ENCODE measurements around the gene PRM3. TPM values are rescaled to one million over a fixed set of nuclear protein-coding genes. Genes with fewer than 3 reads are reported as not detected.

Gene PRM3, protein sequence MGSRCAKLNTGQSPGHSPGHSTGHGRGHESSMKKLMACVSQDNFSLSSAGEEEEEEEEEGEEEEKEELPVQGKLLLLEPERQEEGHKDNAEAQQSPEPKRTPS
- total RNA-seq = not detected in 2 replicates

DNA sequence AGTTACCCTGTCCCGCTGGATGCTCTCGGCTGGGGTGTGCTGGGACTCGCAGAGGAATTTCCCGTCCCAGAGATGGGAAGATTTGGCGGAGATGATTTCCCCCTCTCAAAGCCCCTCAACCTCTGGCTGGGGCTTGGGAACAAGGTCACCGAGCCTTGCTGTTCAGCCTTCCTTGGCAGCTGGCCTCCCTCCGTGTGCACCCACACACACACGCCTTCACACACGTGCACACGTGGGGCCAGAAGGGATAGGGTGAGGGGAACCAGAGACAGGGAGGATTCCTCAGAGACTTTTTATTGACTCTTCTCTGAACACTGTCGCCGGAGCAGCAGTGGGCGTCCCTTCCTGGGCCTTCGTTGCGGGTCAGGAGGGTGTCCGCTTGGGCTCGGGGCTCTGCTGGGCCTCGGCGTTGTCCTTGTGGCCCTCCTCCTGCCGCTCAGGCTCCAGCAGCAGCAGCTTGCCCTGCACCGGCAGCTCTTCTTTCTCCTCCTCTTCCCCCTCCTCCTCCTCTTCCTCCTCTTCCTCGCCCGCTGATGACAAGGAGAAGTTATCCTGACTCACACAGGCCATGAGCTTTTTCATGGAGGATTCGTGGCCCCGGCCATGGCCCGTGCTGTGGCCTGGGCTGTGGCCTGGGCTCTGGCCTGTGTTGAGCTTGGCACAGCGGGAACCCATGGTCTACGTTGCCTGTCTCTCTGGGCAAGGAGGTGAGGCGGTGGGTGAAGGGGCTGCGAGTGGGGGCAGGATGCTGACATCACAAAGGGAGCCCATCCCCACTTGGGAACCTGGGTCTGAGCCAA lies at the start of gene PRM3:
Gene PRM3 (minus strand): TSS at position 709 of the 800 bp plus-strand sequence. CDS start 34 bp downstream, at position 675.

DNA sequence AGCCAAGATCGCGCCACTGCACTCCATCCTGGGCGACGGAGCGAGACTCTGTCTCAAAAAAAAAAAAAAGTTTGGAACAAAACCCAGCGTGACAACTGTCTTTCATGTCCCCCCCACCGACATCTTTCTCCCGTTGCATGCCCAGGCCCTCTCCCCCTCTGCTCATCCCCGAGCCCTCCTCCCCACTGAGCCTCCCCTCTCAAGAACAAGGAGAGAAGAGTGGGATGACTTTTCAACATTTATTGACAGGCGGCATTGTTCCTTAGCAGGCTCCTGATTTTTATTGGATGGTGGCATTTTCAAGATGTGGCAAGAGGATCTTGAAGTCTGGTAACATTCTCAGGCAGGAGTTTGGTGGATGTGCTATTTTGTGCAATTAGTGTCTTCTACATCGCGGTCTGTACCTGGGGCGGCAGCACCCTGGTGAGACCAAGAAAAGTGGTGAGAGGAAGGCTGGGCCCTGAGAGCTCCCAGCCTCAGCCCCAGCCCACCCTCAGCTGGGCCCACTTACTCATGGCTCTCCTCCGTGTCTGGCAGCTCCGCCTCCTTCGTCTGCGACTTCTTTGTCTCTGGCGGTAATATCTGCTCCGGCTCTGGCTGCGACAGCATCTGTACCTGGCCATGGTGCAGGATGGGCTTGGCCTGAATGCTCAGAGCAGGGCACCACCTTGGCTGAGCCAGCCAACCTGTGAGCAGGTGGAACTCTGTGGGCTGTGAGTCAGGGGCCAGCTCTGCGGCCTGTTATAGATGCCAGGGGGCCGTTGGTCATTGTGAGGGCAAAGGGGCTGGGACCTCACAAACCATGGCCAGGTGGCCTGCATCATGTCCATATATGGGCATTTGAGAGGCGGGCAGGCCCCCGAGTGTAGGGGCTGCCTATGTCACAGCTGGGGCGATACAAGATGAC lies 7.4 kb upstream of the PRM3 start, which contains the start of gene PRM1:
Gene PRM1 (minus strand): TSS at position 715 of the 907 bp plus-strand sequence. CDS start 92 bp downstream, at position 623.

DNA sequence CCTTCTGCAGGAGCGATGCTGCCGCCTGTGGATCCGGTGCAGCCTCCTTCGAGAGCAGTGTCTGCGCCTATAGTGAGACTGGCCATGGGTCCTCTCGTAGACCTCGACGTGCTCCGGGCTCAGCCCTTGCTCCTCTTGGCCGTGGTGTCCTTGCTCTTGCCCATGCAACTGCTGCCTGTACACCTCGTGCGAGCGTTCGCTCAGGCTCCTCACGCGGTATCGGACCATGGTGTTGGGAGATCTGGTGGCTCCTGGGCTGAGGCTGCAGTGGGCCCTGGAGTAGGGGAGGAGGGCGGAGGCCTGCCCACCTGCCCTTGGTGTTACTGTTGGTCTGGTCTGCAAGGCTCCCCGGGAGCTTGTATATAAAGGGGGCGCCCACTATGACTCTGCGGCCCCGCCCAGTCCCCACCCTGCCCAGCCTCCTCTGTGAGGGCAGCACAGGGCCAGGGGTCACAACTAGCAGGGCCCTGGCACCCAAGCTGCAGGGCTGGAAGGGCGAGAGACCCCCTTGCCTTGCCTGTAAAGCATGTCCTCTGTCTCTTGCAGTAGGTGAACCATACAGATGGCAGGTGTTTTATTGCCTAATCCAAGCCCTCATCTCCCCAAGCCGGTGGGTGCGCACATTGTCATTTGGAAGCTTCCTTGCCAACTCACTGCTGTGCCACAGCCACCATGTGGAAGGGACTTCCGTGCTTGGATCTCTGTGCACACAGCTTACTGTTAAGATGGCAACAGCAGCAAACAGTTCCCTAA lies 2.9 kb upstream of the PRM3 start, which contains the start of gene PRM2:
Gene PRM2 (minus strand): TSS at position 338 of the 753 bp plus-strand sequence. CDS start 110 bp downstream, at position 228.

DNA sequence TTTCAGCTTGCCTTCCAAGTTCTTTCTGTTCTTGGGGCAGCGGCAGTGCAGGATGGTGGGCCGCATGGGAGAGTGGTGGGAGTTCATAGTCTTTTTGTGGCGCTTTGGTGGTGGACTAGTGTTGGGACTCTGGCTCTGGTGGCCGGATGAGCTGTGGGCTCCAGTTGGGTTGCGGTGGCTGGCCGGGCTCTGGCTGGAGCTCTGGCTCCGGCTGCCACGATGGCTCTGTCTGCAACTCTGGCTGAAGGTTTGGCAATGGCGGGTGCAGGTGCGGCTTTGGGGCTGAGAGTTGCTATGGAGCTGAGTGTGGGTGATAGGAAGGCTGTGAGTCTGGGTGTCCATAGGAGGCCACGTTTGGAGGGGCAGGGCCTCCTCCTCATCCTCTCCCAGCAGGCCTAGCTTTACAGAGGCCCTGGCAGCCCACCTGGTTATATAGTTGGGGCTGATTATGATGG lies 4.5 kb downstream of the PRM3 start, which contains the start of gene TNP2:
Gene TNP2 (minus strand): TSS at position 405 of the 455 bp plus-strand sequence. CDS start 63 bp downstream, at position 342.

DNA sequence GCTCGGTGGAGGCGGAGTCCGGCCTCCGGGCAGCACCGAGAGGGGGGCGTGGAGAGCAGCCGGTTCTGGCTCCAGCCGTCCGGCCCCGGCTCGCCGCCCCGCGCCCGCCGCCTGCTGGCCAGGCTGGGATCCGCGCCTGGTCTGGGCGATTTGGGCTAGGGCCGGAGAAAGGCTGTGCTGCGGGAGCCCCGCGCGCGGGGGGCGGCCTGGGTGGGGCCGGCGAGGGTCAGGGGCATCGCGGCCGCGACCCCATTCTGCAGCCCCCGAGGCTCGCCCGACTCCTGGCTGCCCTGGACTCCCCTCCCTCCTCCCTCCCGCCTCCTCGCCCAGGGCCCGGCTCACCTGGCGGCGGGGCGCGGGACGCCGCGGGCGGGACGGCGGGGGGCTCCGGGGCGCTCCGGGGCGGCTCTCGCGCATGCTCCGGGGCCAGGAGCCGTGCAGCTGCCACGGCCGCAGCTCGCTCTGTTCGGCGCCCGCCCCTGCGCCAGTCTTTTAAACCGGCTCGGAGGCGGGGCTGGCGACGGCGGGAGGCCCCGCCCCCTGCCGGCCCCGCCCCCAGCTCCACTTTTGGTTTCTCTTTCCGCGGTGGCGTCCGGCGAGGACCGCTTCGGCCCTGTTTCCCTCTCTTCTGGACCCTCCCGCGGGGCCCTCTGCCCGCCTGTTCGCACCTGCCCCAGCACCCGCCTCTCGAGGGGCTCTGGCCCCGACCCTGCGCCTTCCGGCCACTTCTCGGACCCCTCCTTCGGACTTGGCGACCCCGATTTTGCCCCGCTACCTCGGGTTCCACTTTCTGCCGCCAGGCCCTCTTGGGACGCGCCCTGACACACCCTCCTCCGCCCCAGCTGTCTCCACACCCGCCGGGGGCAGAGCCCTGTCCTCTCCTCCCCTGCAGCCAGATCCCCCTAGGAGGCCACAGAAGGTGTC lies 17.4 kb downstream of the PRM3 start, which contains the start of gene SOCS1:
Gene SOCS1 (minus strand): TSS at position 468 of the 924 bp plus-strand sequence. CDS start 726 bp downstream, outside the sequence.

Other genes starting within 250 kb of the PRM3 start
- gene SOCS1, start 17.4 kb downstream of the PRM3 start, total RNA-seq = 0.54 and 1.3 TPM in 2 replicates
- gene TNP2, start 4.3 kb downstream of the PRM3 start, total RNA-seq = not detected in 2 replicates
- gene PRM2, start 2.9 kb upstream of the PRM3 start, total RNA-seq = not detected in 2 replicates
- not detected in 2 replicates for gene PRM1, start 7.7 kb upstream of the PRM3 start, total RNA-seq
- 3.0 and 7.1 TPM in 2 replicates for gene RMI2, start 71.8 kb upstream of the PRM3 start, total RNA-seq

Data from endothelial cell of coronary artery (primary cell).